ENCODE results near the gene NEK11. TPM values are rescaled to one million over a fixed set of nuclear protein-coding genes. Genes with fewer than 3 reads are reported as not detected.
"Not testable (repeated sequence)": the region's sequence is repeated elsewhere in the genome, so short reads cannot be mapped to it uniquely, and the experiment has no call there.

The NEK11 gene
- total RNA-seq, 1 donor = 15.3 TPM

DNA sequence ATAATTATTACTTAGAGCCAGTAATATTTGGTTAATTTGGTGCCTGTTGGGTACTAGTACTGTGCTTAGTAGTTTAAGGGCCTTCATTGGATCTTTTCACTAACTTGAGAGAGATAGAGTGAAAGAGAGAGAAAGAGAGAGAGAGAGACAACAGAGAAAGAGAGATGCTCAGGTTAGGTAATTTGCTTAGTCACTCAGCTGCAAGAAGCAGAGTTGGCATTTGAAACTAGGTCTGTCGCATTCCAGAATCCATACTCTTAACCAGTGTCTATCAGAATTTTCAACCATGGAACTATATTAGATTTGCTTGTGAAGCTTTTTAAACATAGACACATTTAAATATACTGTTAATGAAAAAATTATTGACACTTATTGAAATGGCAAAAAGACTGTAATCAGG, 323.8 kb downstream of the NEK11 start:
- TF ChIP-seq, protein P1, sequence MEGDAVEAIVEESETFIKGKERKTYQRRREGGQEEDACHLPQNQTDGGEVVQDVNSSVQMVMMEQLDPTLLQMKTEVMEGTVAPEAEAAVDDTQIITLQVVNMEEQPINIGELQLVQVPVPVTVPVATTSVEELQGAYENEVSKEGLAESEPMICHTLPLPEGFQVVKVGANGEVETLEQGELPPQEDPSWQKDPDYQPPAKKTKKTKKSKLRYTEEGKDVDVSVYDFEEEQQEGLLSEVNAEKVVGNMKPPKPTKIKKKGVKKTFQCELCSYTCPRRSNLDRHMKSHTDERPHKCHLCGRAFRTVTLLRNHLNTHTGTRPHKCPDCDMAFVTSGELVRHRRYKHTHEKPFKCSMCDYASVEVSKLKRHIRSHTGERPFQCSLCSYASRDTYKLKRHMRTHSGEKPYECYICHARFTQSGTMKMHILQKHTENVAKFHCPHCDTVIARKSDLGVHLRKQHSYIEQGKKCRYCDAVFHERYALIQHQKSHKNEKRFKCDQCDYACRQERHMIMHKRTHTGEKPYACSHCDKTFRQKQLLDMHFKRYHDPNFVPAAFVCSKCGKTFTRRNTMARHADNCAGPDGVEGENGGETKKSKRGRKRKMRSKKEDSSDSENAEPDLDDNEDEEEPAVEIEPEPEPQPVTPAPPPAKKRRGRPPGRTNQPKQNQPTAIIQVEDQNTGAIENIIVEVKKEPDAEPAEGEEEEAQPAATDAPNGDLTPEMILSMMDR (IDR thresholded peaks at IDR 0.05; ENCODE audit: insufficient read depth, low read length) = no peak
- no peak overlapping the region for H3K4me3 ChIP-seq (ENCODE audit: low read depth, low read length)
- peak; percentile 40 for DNase-seq (ENCODE audit: low read depth)

DNA sequence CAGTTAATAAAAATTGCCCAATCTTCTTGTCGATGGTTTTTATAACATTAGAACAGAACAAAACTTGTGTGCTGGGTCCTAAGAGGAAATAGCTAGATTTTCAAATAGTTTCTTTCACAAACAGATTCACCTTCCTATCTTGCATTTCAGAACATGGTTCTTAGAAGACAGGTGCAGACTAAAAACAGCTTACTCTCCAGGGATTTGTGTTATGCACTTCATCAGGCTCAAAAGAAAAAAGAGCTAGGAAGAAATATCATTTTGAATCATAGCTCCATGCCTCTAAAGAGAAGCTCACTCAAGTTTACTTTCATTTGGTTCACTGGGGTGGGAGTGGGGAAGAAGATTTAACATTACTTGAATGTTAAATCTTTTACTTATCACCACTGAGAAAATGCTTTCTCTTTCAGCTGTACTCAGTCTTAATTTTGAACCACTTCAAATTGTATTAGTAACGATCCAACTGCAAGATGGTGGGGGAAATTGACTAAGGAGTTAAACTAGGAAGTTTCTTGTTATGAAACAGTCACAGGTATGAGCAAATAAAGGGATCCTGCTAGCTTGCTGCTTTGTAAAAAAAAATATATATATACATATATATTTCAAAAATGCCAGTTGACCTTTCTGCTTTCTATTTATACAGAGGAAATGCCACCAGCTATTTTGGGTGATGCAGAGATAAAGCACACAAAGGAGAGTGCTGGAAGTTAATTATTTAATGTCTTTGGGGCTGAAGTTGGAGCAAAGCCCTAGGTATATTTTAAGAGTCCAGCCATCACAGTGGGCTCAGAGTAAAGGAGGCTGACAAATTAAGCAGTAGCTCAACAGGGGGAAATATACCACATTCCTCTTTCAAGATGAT, 326.6 kb downstream of the NEK11 start:
- no peak for DNase-seq (ENCODE audit: low read depth)
- TF ChIP-seq, protein P1 (IDR thresholded peaks at IDR 0.05; ENCODE audit: insufficient read depth, low read length) = no peak

DNA sequence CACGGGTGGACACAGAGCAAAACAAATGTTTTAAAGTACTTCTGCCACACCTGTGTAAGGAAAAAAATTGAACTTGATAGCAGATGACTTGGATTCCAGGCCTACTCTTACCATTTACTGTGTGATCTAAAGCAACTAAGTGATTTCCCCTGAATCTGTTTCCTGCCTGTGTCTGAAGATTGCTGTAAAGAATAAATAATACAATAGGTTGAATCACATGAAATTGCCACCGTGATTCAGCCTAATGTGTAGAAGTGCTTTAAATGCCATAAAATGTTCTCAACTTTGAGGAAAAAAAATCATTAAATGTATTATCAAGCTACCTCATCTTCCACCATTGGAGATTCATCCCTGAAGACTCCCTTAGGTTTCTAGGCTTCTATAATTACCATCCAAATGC, 327.3 kb downstream of the NEK11 start:
- H3K4me3 ChIP-seq (ENCODE audit: low read depth, low read length) = no peak overlapping the region
- DNase-seq (ENCODE audit: low read depth) = no peak
- TF ChIP-seq, protein P1 (IDR thresholded peaks at IDR 0.05; ENCODE audit: insufficient read depth, low read length) = no peak

More for the DNA sequence above, 326.6 kb downstream of the NEK11 start:
- H3K4me3 ChIP-seq (ENCODE audit: low read depth, low read length) = no peak overlapping the region

DNA sequence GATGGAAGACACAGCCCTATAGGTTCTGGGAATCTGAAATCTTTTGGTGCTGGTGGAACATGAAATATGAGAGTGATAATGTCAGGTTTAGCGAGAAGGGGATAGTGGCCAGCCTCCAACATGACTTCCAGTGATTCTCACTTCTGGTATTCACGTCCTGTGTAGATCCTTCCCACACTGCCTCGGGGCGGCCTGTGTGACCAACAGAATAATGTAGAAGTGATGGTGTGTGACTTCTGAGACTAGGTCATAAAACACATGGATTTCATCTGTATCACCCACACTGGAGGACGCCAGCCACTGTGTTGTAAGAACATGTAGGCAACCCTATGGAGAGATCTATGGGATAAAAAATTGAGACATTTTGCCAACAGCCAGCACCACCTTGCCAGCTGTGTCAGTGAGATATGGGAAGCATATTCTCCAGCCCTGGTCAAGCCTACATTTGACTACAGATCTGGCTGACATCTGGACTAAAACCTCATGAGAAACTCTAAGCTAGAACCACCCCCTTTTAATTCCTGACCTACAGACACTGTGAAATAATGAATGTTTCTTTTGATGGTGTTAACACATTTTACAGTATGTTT, 329.4 kb downstream of the NEK11 start:
- no peak overlapping the region for H3K4me3 ChIP-seq (ENCODE audit: low read depth, low read length)
- no peak for DNase-seq (ENCODE audit: low read depth)
- TF ChIP-seq, protein P1 (IDR thresholded peaks at IDR 0.05; ENCODE audit: insufficient read depth, low read length) = no peak

DNA sequence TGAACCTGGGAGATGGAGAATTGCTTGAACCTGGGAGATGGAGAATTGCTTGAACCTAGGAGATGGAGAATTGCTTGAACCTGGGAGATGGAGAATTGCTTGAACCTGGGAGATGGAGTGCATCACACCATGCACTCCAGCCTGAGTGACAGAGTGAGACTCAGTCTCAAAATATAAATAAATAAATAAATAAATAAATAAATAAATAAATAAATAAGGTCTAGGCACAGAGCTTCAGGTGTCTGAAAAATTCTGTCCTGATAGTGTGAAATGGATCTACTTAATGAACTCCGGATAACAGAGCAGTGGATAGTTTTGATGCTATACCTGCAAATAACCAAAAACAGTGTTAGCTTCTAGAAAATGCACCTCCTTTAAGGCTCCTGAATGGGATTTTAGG, 330.6 kb downstream of the NEK11 start:
- no peak overlapping the region for H3K4me3 ChIP-seq (ENCODE audit: low read depth, low read length)
- no peak for DNase-seq (ENCODE audit: low read depth)
- TF ChIP-seq, protein P1 (IDR thresholded peaks at IDR 0.05; ENCODE audit: insufficient read depth, low read length) = no peak

DNA sequence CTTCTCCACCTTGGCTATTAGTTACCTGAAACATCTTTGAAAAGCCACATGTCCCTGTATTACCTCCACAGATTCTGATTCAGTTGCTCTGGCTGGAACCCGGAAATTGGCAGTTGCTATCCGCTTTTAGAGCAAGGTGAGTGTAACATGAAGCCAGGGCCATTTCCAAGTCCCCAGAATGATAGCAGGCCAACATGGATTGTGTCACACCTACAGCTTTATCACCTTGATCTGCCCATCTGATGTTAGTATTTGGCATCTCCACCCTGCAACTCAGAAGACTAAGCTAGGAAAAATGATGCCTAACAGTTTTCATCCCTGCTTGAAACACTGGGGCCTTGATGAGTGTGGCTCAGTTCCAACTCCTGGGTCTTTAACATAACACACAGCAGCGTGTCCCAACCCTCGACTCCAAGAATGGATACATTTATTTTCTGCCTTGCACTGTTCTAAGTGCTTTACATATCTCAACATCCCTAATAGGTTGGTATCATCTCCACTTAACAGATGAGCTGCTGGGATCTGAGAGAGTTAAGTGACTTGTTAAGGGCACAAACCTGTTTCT, 333.6 kb downstream of the NEK11 start:
- no peak for DNase-seq (ENCODE audit: low read depth)
- TF ChIP-seq, protein P1 (IDR thresholded peaks at IDR 0.05; ENCODE audit: insufficient read depth, low read length) = no peak

DNA sequence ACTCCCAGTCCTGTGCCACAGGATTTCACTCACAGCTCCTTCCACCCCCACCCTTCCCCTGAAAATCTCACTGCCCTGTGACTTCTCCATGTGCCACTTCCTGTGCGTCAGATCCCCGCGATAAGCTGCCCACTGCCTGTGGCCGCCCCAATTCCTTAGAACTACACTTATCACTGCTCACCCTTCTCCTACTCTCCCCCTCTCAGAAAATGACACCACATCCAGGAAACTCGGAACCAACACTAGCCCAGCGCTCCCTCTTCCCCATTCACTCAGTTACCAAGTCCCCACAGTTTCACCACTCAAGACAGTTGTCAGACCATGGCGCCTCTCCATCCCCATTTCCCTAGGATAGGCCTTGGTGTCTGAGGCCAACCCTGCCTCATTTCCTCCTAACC, 334.4 kb downstream of the NEK11 start:
- not testable (repeated sequence) for H3K4me3 ChIP-seq (ENCODE audit: low read depth, low read length); DNase-seq (ENCODE audit: low read depth)

More for the DNA sequence above, 333.6 kb downstream of the NEK11 start:
- no peak overlapping the region for H3K4me3 ChIP-seq (ENCODE audit: low read depth, low read length)
